Vagina (tissue), 2 donors: ENCODE results near the gene GTF2A1.

ENCODE experiments used
- POLR2A ChIP-seq, 2 donors: fragments of 450-650 bp; IDR thresholded peaks; one replicate each; pipeline ENCODE4 v1.6.1; 2017; ENCODE audit warnings: antibody characterized with exemption in 2 of 2, mild to moderate bottlenecking in 2 of 2, moderate library complexity in 2 of 2
- POLR2AphosphoS5 ChIP-seq, 2 donors: sonication (generic); formaldehyde crosslinking; IDR thresholded peaks; one replicate each; pipeline ENCODE4 v1.9.0; 2017; ENCODE audit warnings: antibody characterized with exemption in 2 of 2, mild to moderate bottlenecking in 2 of 2, low read depth in 1 of 2; ENCODE audit not compliant: insufficient read depth in 1 of 2
- TF ChIP-seq, protein P1 (sequence below), 3 experiments: fragments of 450-650 bp in 2 of 3; fragments of 200-600 bp in 1 of 3; sonication (generic) in 1 of 3; IDR thresholded peaks; one replicate each; pipeline ENCODE4 v1.5.1; 2017 to 2019; ENCODE audit warnings: antibody characterized with exemption in 3 of 3, mild to moderate bottlenecking in 2 of 3, moderate library complexity in 2 of 3

DNA sequence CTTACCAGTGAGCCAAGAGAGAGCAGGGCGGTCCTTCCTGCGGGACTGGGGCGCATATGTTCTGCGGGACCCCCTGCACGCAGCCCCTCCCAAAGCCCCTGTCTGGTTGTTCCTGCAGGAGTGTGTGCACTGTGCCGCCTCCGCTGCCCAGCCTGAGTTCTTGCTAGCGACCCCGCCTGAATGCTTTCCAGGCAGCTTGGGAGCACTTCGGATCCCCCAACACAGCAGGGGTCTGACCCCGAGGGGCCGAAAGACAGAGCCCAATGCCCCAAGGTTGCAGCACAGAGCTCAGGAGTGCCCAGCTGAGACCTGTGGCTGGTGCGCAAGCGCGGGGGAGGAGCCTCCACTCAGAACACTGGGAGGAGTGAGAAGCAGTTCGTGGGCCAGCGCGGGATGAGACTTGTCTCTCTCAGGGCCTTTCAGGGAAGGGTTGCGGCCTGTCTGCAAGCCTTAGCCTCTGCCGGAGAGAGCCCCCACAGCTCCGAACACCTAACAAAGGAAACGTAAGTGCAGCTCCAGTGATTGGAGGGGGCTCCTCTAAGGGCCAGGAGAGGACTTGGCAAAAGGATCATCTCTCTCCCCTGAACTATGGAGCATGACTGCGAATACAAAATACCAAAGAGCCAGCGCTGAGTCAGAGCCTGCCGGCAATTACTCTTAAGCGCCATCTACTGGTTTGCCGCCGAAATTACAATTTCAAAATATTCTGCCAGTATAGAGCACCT is 50.5 kb downstream of the GTF2A1 start:
- TF ChIP-seq, protein P1, sequence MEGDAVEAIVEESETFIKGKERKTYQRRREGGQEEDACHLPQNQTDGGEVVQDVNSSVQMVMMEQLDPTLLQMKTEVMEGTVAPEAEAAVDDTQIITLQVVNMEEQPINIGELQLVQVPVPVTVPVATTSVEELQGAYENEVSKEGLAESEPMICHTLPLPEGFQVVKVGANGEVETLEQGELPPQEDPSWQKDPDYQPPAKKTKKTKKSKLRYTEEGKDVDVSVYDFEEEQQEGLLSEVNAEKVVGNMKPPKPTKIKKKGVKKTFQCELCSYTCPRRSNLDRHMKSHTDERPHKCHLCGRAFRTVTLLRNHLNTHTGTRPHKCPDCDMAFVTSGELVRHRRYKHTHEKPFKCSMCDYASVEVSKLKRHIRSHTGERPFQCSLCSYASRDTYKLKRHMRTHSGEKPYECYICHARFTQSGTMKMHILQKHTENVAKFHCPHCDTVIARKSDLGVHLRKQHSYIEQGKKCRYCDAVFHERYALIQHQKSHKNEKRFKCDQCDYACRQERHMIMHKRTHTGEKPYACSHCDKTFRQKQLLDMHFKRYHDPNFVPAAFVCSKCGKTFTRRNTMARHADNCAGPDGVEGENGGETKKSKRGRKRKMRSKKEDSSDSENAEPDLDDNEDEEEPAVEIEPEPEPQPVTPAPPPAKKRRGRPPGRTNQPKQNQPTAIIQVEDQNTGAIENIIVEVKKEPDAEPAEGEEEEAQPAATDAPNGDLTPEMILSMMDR (IDR thresholded peaks at IDR 0.05) = peak; percentile 59 to 83 (median 67)
- peak in 1 of 2 donors; percentile 57 for TF ChIP-seq POLR2A (IDR thresholded peaks at IDR 0.05)
- peak; percentile 83 to 94 for TF ChIP-seq POLR2AphosphoS5 (IDR thresholded peaks at IDR 0.05; ENCODE audit: insufficient read depth in 1 of 2, low read depth in 1 of 2)
